ENCODE results near the gene MTMR12. TPM values are rescaled to one million over a fixed set of nuclear protein-coding genes. Genes with fewer than 3 reads are reported as not detected.

MTMR12 gene
- total and polyA plus RNA-seq, 2 donors (not counting 1 experiment from before 2014, with no cell fraction given): 9.6 to 29.2 TPM

DNA sequence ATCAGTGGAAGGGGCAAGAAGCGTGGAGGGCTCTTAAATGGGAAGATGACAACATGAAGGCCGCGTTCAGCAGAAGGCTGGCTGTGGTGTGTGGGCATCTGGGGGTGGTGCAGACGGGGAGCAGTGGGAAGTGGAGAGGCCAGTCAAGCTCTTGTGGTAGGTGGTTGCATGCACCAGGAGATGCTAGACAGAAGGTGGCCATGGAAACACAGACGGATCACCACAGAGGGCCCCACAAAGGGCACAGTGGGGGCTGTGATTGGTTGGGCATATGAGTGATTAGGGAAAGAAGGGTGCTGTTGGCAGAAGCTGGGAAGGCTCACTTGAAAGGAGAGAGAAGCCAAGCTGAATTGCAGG, 14.7 kb downstream of the MTMR12 start:
- Mint-ChIP-seq H3K27ac (peak overlapping the region; percentile 59), H3K4me1 (peaks cover 55% of the 10 kb centered on the region), H3K9me3 (ENCODE audit: insufficient read depth) (no peaks in the 10 kb centered on the region), H3K27me3 (no peaks in the 10 kb centered on the region), H3K4me3 (peak overlapping the region; percentile 20)
- DNase-seq: peak; percentile 43
- Histone ChIP-seq H2AFZ (ENCODE audit: insufficient read depth, low read depth, low read length, poor library complexity, severe bottlenecking) (no peak overlapping the region), H3K4me3 (ENCODE audit: control extremely low read depth in 1 of 5, extremely low read depth in 1 of 5, insufficient read depth in 1 of 5, low read depth in 2 of 5, low read length in 4 of 5) (no peak overlapping the region), H3K9ac (ENCODE audit: low read length) (no peak overlapping the region), H4K20me1 (ENCODE audit: control insufficient read depth, insufficient read depth, low read length, poor library complexity, severe bottlenecking) (peaks cover 44% of the 10 kb centered on the region), H3K79me2 (ENCODE audit: control insufficient read depth, insufficient read depth, low read length) (peaks cover 98% of the 10 kb centered on the region), H3K9me3 (ENCODE audit: control extremely low read depth in 1 of 3, control insufficient read depth in 2 of 3, insufficient read depth in 1 of 3, low read length in 2 of 3) (no peaks in the 10 kb centered on the region), H3K27ac (ENCODE audit: low read length in 2 of 2) (no peak overlapping the region), H3K36me3 (replicated peaks in 1 of 2; ENCODE audit: control extremely low read depth in 1 of 2, control insufficient read depth in 1 of 2, extremely low read depth in 1 of 2, insufficient read depth in 2 of 2, low read length in 1 of 2) (peaks cover 0 to 43% of the 10 kb centered on the region in 2 experiments), H3K4me1 (ENCODE audit: control insufficient read depth in 2 of 2, insufficient read depth in 2 of 2, low read length in 2 of 2) (peaks cover 24 to 29% of the 10 kb centered on the region in 2 donors), H3K4me2 (replicated peaks; ENCODE audit: low read depth, low read length, poor library complexity, severe bottlenecking) (peak overlapping the region; percentile 40), H3K27me3 (replicated peaks in 1 of 4; ENCODE audit: control extremely low read depth in 1 of 4, control insufficient read depth in 3 of 4, insufficient read depth in 4 of 4, low read length in 3 of 4) (no peaks in the 10 kb centered on the region)
- TF ChIP-seq CTCF (IDR thresholded peaks at IDR 0.05) (no peak), EZH2 (IDR thresholded peaks at IDR 0.05; ENCODE audit: borderline replicate concordance, insufficient read depth, low read depth, low read length, poor library complexity, severe bottlenecking) (no peak)
- ATAC-seq (ENCODE audit: low read depth): peak; percentile 71
- ChIA-PET POLR2A (no interaction called here), CTCF (interaction anchor here (1.7 kb wide), 1 partner anchor 65 kb away, joined by 7 read pairs; no protein-coding TSS in a partner anchor)
- intact Hi-C loops (cut with micrococcal nuclease): no loop called here
- 34% methylated on average over 4 of the region's 5 CpGs for WGBS (ENCODE audit: insufficient coverage)

DNA sequence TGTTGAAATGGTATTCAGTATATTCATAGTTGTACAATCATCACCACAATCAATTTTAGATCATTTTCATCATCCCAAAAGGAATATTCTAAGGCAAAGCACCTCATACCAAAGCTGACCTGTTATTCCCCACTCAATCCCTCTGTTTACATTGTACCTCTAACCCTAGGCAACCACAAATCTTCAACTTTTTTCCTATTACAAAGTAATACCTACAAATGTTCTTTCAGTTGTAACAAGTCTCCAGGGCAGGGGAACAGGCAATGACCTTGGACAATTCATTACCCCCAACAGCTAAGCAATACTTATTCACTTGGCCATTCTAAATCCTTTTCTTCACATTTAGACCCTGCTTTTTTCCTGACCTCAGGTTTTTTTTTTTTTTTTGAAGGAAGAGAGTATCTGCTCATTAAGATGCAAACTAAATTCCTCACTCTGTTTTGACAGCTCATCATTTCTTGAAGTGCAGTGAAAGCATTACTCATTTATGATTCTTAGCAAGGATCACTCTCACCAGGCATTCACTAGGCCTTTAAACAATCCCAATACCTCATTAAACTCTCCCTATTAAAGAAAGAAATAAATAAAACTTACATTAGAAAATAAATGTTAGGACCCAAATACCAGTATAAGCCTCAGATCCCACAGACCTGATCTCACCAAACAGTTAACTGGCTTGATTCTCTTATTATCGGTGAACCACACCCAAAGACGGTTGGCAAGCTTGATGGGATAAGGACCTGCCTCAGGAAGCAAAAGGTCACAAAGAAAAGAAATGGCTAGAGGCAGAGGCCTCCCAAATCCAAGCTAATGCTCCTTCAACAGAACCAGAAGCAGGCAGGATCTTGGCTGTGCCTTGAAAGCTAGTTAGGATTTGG, 15.3 kb downstream of the MTMR12 start:
- ChIA-PET CTCF (interaction anchor here (0.7 to 1.7 kb wide), 2 partner anchors 32 to 65 kb away, joined by 3 to 7 read pairs; no protein-coding TSS in a partner anchor), POLR2A (no interaction called here)
- H3K4me3 ChIP-seq (ENCODE audit: control extremely low read depth in 1 of 5, extremely low read depth in 1 of 5, insufficient read depth in 1 of 5, low read depth in 2 of 5, low read length in 4 of 5): no peak overlapping the region
- no peak overlapping the region for H2AFZ ChIP-seq (ENCODE audit: insufficient read depth, low read depth, low read length, poor library complexity, severe bottlenecking)
- H3K27ac ChIP-seq (ENCODE audit: low read length in 2 of 2): peak overlapping the region in 1 of 2 donors; percentile 41
- no peaks in the 10 kb centered on the region for H3K27me3 Mint-ChIP-seq
- peak overlapping the region; percentile 20 for H3K4me3 Mint-ChIP-seq
- H3K4me2 ChIP-seq (replicated peaks; ENCODE audit: low read depth, low read length, poor library complexity, severe bottlenecking): peak overlapping the region; percentile 40
- peaks cover 59% of the 10 kb centered on the region for H3K4me1 Mint-ChIP-seq
- H3K36me3 ChIP-seq (replicated peaks in 1 of 2; ENCODE audit: control extremely low read depth in 1 of 2, control insufficient read depth in 1 of 2, extremely low read depth in 1 of 2, insufficient read depth in 2 of 2, low read length in 1 of 2): peaks cover 0 to 43% of the 10 kb centered on the region in 2 experiments
- no peak overlapping the region for H3K9ac ChIP-seq (ENCODE audit: low read length)
- no peak for DNase-seq
- peaks cover 30 to 36% of the 10 kb centered on the region in 2 donors for H3K4me1 ChIP-seq (ENCODE audit: control insufficient read depth in 2 of 2, insufficient read depth in 2 of 2, low read length in 2 of 2)
- TF ChIP-seq EZH2 (IDR thresholded peaks at IDR 0.05; ENCODE audit: borderline replicate concordance, insufficient read depth, low read depth, low read length, poor library complexity, severe bottlenecking) (no peak), CTCF (IDR thresholded peaks at IDR 0.05) (no peak)
- 100% methylated on average over 2 of the region's 2 CpGs for WGBS (ENCODE audit: insufficient coverage)
- ATAC-seq (ENCODE audit: low read depth): no peak
- H3K9me3 ChIP-seq (ENCODE audit: control extremely low read depth in 1 of 3, control insufficient read depth in 2 of 3, insufficient read depth in 1 of 3, low read length in 2 of 3): no peaks in the 10 kb centered on the region
- intact Hi-C loops (cut with micrococcal nuclease): no loop called here
- no peaks in the 10 kb centered on the region for H3K27me3 ChIP-seq (replicated peaks in 1 of 4; ENCODE audit: control extremely low read depth in 1 of 4, control insufficient read depth in 3 of 4, insufficient read depth in 4 of 4, low read length in 3 of 4)
- peaks cover 98% of the 10 kb centered on the region for H3K79me2 ChIP-seq (ENCODE audit: control insufficient read depth, insufficient read depth, low read length)
- peak overlapping the region; percentile 70 for H3K27ac Mint-ChIP-seq
- H4K20me1 ChIP-seq (ENCODE audit: control insufficient read depth, insufficient read depth, low read length, poor library complexity, severe bottlenecking): peaks cover 37% of the 10 kb centered on the region
- no peaks in the 10 kb centered on the region for H3K9me3 Mint-ChIP-seq (ENCODE audit: insufficient read depth)
